Measurements from ENCODE around the gene DQX1.
"Not testable (repeated sequence)": the region's sequence is repeated elsewhere in the genome, so short reads cannot be mapped to it uniquely, and the experiment has no call there.

Gene DQX1

DNA sequence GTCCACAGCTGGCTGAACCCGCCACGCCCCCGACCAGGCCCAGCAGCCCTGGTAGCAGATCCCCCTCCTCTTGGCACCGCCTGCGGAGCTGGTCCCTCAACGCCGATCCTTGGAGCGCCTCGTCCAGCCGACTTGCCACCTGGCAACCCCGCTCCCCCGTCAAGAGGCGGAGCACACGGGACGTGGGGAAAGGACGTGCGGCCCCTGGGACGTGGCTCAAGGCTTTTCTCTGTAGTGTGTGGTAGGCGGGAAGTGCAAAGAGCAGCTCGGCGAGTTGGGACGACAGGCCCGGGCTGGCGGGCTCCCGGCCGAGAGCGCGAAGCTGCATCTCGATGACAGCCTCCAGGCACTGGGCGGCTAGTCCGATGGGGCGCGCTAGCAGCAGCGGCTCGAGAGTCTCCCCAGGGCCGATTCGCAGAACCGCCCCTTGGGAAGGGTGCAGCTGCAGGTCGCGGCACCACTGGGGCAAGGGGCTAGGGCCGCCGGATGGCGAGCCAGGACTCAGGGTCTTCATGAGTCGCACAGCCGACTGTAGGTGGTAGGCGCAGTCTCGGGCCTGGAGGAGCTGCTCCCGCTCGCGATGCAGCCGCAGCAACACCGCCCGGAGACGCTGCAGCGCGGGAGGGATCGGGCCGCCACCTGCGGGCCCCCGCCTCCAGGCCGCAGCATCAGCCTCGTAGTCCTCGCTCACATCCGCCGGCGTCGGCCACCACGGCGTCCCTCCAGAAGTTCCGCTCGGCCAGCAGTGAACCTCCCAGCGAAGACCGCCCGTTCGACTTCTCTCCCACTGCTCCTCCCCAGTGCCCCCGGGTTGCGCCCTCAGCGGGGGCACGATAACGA is 43.9 kb downstream of the DQX1 start:
- DNase-seq (ENCODE audit: low read depth, low spot score), result no peak

DNA sequence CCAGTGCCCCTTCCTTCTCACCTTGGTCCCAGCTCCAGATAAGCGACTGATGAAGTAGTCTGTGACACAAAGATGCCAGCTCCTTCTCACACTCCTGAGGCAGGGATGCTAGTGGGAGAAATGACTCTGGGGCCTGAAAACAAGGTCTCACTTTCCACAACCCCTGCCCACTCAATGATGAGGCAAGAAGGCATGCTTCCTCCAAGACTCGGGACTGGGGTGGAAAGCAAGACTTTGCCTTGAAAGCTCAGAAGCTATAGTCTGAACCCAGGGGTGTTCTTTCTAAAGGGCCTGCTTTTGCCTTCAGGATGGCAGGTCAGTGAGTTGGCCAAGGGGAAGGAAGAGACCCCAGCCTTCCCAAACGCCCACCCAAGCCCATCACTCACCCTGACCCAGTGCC is 44.6 kb downstream of the DQX1 start:
- no peak for DNase-seq (ENCODE audit: low read depth, low spot score)

More for the DNA sequence above, 43.9 kb downstream of the DQX1 start:
- peak overlapping the region; percentile 95 for H3K4me3 ChIP-seq (ENCODE audit: low read length)

DNA sequence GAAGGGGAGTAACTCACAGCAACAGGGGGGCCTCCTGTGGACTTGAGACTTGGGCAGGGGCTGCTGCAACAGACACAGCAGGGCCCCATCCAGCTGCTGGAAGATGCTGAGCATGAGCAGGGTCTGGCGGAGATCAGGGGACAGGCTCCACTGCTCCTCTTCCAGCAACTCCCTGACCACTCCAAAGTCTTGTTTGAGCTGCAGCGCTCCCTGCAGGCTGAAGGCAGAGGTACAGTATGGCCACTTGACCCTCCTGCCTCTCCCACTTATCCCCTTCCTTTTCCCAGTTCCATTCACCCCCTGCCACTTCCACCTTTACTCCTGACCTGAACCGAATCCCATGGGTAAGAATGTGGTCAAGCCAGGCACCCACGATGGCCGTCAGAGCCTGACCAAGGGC is 51.1 kb downstream of the DQX1 start:
- no peak overlapping the region for H3K4me3 ChIP-seq (ENCODE audit: low read length)
- DNase-seq (ENCODE audit: low read depth, low spot score), result no peak

More for the DNA sequence above, 44.6 kb downstream of the DQX1 start:
- peak overlapping the region; percentile 95 for H3K4me3 ChIP-seq (ENCODE audit: low read length)

DNA sequence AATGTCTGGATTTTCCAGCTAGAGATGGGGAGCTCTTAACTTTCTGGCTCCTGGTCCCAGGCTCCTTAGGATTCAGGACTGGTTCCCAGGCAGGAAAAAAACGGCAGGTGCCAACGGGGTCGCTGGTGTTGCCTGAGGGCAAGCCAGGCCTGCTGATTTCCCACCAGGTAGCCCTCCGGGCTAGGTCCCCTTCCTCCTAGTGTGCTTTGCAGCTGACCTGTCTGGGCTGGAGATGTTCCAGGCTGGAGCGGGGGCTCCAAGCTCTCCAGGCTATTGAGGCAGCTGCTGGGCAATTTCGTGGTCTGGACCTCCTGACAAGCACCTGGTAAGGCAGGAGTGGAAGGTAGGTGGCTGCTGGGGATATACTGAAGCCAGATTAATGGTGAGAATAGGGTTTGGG is 51.5 kb downstream of the DQX1 start:
- DNase-seq (ENCODE audit: low read depth, low spot score), result no peak
- H3K4me3 ChIP-seq (ENCODE audit: low read length), result no peak overlapping the region

DNA sequence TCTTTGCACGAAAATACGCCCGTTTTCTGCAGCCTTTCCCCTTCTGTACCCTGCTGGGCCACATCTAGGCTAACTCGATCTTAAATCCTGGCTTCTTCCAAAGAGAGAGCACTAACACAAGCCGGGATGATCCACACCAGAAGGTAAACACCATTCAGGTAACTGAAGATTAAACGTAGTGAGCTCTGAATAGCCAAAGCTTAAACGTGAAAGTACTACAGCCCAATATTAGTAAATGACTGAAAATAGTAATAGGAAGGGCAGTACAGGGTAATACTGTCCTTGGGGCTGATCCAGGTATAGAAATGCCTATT is 53.1 kb downstream of the DQX1 start:
- H3K4me3 ChIP-seq (ENCODE audit: low read length), result peak overlapping the region; percentile 96

DNA sequence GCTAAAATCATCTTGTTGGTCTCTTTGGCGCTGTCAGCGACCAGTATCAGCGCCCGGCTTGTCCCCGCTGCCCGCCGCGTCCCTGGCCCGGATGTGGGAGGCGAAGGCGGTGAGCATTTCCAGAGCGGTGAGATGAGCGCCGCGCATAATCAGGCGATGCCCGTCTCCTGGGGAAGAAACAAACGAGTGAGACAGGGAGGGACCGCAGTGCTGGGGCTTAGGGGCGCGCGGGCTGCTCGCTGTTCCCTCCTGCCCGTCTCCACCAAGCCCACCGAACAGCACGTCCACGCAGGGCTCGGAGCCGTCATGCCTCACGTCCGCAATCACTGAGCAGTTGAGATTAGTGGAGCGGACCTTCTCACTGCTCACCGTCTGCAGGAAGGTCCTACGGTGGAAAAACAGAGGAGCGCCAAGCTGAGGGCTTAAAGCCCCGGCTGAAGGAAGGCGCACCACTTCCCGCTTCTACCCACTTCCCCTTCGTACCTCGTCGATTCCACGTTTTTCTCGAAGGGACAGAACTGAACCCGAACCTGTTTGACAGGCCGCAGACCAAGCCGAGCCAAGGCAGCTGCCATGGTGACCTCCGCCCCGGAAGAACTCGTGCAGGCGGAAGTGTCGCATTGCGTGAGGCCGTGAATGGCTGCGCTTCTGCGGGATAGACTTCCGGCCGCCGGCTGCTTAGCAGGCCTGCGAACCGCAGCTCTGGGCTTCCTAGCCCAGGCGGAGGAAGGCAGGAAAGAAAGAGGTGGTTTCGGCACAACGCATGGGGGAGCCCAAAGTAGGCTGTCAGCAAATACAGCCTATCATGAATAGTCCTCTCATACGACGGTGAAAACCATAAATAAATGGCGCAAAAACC is 53.7 kb downstream of the DQX1 start, which contains the start of gene MRPL53:
MRPL53 (minus strand) TSS at position 595 of the 859 bp plus-strand sequence; CDS start at position 575, 20 bp downstream.
- peak; percentile 96 for DNase-seq (ENCODE audit: low read depth, low spot score)
- H3K4me3 ChIP-seq (ENCODE audit: low read length), result peak within 1 kb of the TSS; percentile 96

More for the DNA sequence above, 53.1 kb downstream of the DQX1 start:
- DNase-seq (ENCODE audit: low read depth, low spot score), result no peak

DNA sequence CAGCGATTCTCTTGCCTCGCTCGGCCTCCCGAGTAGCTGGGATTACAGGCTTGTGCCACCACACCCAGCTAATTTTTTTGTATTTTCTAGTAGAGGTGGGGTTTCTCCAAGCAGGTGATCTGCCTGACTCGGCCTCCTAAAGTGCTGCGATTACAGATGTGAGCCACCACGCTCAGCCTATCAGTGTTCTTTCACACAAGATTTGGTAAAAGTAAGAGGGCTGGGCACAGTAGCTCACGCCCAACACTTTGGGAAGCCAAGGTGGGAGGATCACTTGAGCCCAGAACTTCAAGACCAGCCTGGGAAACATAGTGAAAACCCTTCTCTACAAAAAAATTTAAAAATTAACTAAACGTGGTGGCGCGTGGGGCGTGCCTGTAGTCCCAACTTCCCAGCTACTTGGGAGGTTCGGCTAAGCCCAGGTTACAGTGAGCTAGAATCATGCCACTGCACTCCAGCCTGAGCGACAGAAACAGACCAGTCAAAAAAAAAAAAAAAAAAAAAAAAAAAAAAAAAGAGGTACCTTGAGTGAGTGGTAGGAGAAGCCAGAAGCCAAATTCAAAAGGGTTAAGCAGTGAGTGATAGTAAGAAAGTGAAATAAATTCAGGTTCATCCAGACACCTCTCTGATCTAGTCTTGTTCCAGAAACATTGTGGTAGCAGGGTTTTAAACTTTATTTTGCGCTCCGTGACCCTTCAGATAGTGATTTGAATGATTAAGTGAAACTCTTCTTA is 54.5 kb downstream of the DQX1 start:
- no peak for DNase-seq (ENCODE audit: low read depth, low spot score)
- H3K4me3 ChIP-seq (ENCODE audit: low read length), result peak overlapping the region; percentile 96

DNA sequence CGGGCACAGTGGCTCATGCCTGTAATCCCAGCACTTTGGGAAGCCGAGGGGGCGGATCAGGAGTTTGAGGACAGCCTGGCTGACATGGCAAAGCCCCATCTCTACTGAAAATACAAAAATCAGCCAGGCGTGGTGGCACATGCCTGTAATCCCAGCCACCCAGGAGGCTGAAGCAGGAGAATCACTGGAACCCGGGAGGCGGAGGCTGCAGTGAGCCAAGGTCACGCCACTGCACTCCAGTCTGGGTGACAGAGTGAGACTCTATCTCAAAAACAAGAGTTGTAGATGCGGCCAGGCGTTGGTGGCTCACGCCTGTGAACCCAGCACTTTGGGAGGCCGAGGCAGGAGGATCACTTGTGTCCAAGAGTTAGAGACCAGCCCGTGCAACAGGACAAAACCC is 55.3 kb downstream of the DQX1 start:
- H3K4me3 ChIP-seq (ENCODE audit: low read length); DNase-seq (ENCODE audit: low read depth, low spot score): not testable (repeated sequence)
